HCEC 1CT (cell line): Measurements from ENCODE around the gene RASA2.
A peak's percentile ranks its signal among the peaks of the same experiment; 100 is the strongest.

Source experiments
- DNase-seq: peaks from one replicate; pipeline ENCODE4 v3.0.0-alpha.2; 2017

RASA2 gene

DNA sequence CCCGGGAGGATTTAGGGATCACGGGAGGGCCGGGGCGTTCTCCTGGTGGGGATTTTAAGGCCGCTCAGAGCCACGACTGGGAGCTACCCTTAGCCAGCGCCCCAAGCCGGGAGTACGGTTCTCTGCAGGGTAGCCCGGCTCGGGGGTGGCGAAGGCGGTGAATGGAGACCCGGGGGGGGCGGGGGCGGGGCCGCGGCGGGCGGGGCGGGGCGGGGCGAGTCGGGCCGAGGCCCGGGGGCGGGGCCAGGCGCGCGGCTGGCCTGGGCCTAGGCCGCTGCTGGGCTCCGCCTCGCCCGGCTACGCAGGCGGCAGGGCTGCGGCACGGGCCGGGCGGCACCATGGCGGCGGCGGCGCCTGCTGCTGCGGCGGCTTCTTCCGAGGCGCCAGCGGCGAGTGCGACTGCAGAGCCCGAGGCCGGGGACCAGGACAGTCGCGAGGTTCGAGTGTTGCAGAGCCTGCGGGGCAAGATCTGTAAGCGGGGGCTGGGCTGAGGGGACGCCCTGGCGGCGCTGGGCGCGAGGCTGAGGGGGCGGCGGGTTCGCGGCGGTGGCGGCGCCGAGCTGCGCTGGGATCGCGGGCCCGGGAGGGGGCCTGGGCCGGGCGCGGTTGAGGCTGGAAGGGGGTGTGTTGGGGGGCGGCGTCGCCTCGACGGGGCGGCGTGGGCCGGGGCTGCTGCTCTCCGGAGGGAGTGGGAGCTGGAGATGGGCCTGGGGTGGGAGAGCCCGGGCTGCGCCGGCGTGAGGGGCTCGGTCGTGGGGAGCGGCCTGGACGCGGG is at the start of gene RASA2:
RASA2 (plus strand) TSS at position 282 of the 775 bp plus-strand sequence; CDS start at position 339, 57 bp downstream.
- DNase-seq: no peak

DNA sequence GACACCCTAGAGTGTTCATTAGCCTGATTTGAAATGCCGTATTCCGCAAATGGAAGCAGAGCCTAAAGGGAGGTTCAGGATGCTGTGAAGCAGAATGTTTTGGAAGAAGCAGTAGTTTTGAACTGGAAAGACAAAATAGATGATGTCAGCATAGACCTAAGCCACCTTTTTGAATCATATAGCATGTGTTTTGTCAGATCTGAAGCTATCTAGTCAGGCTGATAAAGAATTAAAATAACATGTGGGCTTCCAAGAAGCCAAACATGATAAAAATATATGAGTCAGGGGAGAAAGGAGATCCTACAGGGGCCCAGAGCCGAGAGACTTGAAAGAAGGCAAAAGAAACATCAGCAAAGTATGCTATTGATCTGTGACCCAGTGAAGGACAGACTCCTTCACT is 47.2 kb upstream of the RASA2 start:
- no peak for DNase-seq

- DNase-seq: no peak
Observed at GRCh38 chr3:141440942-141441341, 45.9 kb upstream of the RASA2 start.

DNA sequence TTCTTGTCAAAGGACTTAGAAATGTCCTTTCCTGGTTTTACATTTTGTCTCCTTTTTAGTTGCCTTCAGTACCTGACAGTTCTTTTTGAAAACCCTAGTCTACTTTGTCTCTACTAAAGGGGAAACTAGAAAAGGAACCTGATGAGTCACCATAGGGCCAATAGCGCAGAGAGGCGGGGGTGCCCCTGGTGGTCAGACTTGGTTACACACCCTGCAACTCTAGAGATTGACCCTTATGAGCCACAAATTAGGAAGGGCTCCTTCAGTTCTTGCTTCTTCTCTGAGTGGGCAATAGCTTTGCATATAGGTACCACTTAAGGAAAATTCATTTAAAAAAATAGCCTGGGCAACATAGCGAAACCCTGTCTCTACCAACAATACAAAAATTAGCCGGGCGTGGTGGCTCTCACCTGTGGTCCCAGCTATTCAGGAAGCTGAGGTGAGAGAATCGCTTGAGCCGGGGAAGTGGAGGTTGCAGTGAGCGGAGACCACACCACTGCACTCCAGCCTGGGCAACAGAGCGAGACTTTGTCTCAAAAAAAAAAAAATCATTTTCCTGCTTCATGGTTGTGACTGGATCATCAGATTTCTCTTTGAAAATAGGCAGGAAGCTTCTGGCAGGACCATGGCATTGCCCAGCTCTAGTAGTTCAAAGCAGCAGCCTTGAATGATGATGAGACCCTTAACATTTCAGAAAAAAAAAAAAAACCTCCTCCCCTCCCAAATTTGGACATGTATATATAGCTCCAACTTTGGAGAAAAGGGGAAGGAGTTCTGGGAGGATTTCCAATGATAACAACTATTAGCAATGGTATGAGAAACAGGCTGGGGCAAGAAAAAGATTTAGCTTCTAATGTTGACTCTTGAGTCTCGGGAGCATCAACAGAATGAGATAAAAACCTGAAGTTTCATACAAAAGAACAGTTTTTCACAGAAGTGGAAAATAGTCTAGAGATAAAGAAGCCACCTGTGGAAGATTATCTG is 45.2 kb upstream of the RASA2 start:
- DNase-seq: peak; percentile 75

- no peak for DNase-seq
Observed at GRCh38 chr3:141442446-141442845, 44.4 kb upstream of the RASA2 start.

DNA sequence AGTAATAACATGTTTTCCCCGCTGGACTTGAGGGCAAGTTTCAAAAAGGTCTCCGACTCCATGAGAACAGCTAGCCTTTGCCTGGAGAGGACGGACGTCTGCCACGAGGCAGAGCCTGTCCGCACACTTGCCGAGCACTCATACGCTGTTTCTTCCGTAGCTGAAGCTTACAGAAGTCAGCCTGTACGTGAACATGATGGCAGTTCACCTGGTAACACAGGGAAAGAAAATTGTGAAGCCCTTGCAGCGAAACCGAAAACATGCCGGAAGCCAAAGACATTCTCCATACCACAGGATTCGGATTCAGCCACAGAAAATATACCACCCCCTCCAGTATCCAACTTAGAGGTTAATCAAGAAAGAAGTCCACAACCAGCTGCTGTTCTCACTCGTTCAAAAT is 43.9 kb upstream of the RASA2 start:
- DNase-seq: no peak

GRCh38 chr3:141444586-141445285 is 42.1 kb upstream of the RASA2 start:
- no peak for DNase-seq

DNA sequence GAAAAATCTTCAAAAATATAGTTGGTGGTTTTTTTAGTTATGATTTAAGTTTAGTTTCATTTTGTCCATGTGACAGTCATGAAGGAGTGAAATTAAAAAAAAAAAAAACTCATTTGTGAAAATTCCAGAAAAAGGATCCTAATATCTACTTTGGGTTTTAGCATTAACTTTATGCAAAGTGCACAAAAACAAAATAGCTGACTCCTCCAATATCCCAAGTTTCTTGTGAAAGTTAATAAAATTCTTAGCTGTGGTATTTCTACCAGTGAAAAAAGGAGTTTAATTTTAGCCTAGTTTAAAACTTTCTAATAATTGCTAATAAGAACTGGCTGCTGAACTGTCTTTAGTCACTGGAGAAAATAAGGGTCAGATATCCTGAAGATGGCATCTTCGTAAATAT is 40.8 kb upstream of the RASA2 start:
- DNase-seq: no peak

- no peak for DNase-seq
Observed at GRCh38 chr3:141446737-141447136, 40.1 kb upstream of the RASA2 start.

GRCh38 chr3:141447383-141447782 is 39.4 kb upstream of the RASA2 start:
- no peak for DNase-seq

DNA sequence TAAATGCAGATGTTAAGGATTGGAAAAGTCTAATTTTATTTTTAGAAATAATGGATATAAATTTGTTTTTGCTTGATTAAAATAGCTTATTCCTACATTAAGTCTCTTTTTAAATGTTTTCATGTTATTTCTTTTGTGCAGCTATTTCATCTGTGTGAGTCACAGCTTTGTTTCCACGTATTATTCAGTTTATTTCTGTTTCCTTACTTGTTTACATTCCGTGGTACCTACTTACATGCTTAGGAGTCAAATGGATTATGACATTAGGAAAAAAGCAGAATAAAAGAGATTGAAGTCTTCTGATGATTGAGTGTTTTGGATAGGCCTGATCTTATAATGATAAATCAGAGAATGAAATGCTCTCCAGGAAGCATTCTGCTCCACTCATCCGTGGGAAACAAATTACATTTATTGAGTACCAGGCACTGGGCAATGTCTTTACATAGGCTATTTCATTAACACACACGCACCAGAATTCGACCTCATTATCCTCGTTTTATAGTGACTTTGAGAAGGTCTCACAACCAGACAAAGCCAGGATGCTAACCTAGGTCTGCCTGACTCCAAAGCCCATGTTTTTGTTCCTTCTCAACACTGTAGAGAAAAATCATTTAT is 38.1 kb upstream of the RASA2 start:
- peak; percentile 58 for DNase-seq

DNA sequence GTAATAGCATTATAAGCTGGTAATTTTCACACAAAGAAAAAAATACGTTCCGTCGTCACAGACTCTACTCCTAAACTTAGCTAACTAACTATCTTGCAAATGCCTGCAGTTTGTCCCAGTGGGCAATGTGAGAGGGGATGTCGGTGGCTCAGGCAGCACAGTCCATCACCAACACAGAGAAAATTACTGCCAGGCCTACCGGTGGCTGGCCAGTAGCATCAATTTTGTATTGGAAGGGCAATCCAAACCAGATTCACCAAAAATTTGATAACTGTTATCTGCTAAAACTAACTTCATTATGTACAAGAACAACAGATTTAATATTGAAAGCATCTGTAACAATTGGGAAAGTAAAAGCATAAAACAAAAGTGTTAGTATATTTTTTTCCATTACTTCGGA is 37.4 kb upstream of the RASA2 start:
- no peak for DNase-seq

GRCh38 chr3:141450727-141451375 is 36.0 kb upstream of the RASA2 start:
- no peak for DNase-seq

DNA sequence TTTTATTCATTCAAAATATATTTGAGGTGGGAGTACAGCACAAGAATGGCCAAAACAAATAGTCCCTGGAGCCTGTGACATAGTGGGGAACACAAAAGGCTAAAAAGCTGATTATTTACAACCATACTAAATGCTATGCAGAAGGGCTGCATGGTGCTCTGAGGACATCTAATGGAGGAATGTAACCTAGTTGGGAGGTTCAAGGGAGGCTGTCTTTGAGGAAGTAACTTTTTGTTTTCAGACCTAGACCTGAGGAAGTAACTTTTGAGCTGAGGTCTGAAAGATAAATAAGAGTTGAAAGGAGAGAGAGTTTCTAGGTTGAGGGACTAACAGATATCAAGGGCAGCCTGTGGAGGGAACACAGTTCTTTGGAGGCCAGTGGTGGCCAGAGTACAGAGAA is 34.8 kb upstream of the RASA2 start:
- peak; percentile 54 for DNase-seq

DNA sequence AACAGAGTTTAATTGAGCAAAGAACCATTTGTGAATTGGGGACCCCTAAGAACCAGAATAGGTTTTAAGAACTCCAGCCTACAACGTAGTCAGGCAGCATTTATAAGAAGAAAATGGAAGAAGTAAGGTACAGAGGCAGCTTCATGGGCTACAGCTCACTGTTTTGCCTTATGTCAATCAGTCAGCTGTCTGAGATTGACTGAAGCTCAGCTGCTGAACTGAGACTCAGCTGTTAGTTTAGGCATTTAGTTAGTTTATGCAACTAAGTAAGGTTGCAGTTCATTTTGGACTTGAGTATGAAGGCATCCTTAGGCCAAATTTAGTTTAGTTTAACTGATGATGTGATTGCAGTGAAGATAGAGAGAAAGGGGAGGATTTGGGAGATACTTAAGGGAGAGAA is 34.1 kb upstream of the RASA2 start:
- DNase-seq: no peak

- no peak for DNase-seq
Observed at GRCh38 chr3:141454054-141454453, 32.8 kb upstream of the RASA2 start.

DNA sequence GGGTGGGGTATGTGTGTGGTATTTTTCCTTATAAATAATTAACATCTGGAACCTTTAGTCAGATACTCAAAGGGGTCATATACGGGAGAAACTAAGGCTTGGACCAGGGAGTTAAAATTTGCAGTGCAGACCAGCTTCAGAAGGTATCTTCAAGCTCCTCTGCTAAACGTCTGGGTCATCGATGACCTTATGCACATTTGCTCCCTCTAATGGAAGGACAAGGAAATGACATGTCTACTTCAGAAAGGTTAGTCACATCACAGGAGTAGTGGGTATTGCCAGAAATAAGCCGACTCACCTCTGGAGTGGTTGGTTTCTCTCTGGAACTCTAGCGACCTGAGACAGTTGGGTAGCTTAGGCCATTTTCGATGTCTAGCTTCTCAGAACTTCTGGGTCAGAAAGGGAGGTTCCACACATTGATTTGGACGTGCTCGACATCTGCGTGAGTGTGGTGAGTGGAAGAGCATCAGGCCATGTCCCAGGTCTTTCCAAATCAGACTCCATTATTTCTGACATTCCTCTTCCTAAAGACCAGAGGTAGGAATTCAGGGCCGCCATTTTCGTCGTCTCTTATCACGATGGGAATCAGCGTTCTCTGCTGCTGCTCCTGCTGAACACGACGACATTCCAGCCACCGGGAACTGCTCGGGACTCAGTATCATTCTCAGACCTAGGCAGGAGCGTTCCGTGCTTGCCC is 31.8 kb upstream of the RASA2 start:
- peak; percentile 77 for DNase-seq

DNA sequence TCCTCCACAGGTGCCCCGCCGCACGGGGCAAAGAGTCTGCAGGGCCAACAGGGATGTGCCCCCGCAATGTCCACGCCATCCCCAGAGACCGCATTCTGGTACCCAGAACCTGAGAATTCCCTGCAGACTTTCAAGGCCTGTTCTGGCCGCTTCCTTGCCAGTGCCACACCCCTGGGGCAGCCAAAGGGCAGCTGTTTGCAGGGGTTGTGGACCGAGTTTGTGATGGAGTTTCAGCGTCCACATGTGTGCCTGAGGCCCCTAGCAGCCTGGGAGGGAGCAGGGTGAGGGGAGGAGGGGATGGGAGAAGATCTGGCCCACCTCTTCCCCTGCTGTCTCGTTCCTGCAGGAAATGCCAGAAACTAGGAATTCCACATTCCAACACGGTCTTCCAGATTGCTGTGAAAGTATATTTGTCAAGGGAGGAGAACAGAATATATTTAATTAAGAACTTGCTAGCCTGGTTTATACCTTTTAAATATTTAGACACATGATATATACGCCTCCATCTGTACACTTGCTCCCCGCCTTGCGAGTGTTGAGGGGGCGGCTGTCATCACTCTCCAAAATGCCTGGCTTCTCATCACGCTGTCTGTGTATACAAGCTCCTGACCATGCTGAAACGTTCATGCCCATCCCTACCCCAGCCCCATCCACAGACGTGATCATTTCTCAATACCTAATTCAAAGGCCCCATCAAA is 31.1 kb upstream of the RASA2 start:
- DNase-seq: no peak

- DNase-seq: no peak
Observed at GRCh38 chr3:141456301-141456625, 30.6 kb upstream of the RASA2 start.

- no peak for DNase-seq
Observed at GRCh38 chr3:141457624-141458236, 29.1 kb upstream of the RASA2 start.

GRCh38 chr3:141459008-141459407 is 27.8 kb upstream of the RASA2 start:
- DNase-seq: no peak
